GM12892 (cell line): Measurements from ENCODE around the gene ABCC4.
"Not testable (repeated sequence)": the region's sequence is repeated elsewhere in the genome, so short reads cannot be mapped to it uniquely, and the experiment has no call there.

Source experiments
- DNase-seq: peaks from one replicate; pipeline ENCODE4 v3.0.0; 2011; ENCODE audit not compliant: insufficient read length
- FAIRE-seq: peaks from 2 replicates; lab custom pipeline; 2011; peaks lifted over from hg19 to GRCh38; lab: Jason Lieb, UNC
- POLR2A ChIP-seq: IDR thresholded peaks from 2 replicates; pipeline ENCODE4 v1.6.1; 2011; ENCODE audit warnings: low read depth, low read length, control low read depth
- POLR2AphosphoS5 ChIP-seq: IDR thresholded peaks from 2 replicates; pipeline ENCODE4 v1.6.1; 2011; ENCODE audit warnings: low read depth, low read length, control low read depth
- TAF1 ChIP-seq: IDR thresholded peaks from 2 replicates; pipeline ENCODE4 v1.6.1; 2011; ENCODE audit warnings: low read depth, mild to moderate bottlenecking, control low read depth, low read length, borderline replicate concordance

The ABCC4 gene

GRCh38 chr13:95296326-95296925, 4.8 kb downstream of the ABCC4 start:
- TF ChIP-seq POLR2AphosphoS5 (no peak), TAF1 (no peak), POLR2A (no peak)
- peak; percentile 36 for FAIRE-seq
- no peak for DNase-seq

DNA sequence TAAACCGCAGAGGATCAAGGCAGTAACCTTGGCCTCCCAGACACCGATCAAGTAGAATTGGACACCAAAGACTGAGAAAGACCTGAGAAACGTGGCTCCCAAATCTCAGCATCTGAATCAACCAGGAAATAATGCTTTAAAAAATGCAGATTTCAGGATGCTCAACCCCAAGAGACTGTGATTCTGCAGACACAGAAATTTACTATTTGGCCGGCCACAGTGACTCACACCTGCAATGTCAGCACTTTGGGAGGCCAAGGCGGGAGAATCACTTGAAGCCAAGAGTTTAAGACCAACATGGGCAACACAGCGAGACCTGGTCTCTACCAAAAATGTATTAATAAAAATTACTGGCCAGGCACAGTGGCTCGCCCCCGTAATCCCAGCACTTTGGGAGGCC, 6.2 kb downstream of the ABCC4 start:
- FAIRE-seq (no peak), DNase-seq (no peak)
- TF ChIP-seq POLR2A, result no peak
- TF ChIP-seq TAF1, result no peak
- no peak for TF ChIP-seq POLR2AphosphoS5

- DNase-seq (no peak), FAIRE-seq (no peak)
- no peak for TF ChIP-seq POLR2A
- no peak for TF ChIP-seq TAF1
- TF ChIP-seq POLR2AphosphoS5, result no peak
Measured at GRCh38 chr13:95292622-95293021, 8.6 kb downstream of the ABCC4 start.

DNA sequence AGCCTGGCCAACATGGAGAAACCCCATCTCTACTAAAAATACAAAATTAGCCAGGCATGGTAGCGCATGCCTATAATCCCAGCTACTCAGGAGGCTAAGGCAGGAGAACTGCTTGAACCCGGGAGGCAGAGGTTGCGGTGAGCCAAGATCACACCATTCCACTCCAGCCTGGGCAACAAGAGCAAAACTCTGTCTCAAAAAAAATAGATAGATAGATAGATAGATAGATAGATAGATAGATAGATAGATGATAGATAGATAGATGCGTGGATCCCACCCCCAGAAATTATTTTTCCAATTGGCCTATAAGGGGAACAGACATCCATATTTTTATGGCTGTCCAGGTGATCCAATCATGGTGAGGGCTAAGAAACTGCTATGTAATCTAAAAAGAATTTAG, 11.3 kb downstream of the ABCC4 start:
- FAIRE-seq, DNase-seq: not testable (repeated sequence)

DNA sequence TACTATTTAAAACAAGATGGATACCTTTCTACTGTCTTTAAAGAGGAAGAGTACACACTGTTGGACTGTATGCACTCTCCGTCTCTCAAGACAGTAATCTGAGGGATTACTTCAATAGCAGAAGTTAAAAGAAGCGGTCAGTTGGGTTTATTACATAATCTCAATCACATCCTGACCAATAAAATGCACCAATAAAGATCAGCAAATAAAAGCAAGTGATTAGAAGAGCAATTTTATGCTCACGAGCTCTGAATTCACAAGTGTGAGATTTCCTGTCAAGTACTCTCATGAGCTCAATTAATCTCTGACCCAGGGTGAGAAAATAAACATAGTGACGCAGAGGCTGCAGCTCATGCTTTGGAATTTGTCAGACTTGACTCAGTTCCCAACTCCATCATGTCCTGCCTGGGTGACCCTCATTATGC, 12.2 kb downstream of the ABCC4 start:
- no peak for DNase-seq
- TF ChIP-seq POLR2AphosphoS5, result no peak
- no peak for TF ChIP-seq TAF1
- TF ChIP-seq POLR2A, result no peak
- FAIRE-seq, result no peak

DNA sequence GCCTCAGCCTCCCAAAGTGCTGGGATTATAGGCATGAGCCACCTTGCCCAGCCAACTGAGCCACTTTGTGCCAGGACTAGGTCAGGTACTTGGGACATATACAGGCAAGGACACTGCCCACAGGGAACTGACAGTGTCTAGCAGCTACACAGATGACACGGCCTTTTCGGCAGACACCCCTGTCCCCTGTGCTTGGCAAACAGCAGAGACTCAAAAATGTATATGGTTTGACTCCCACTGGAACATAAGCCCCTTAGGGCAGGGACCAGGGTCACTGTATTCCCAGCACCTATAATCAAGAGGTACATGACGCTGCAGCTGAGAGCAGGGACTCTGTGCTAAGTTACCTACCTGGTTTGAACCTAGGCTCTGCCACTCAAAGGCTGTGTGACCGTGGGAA, 16.8 kb downstream of the ABCC4 start:
- TF ChIP-seq POLR2A (no peak), POLR2AphosphoS5 (no peak), TAF1 (no peak)
- no peak for FAIRE-seq
- DNase-seq, result no peak

DNA sequence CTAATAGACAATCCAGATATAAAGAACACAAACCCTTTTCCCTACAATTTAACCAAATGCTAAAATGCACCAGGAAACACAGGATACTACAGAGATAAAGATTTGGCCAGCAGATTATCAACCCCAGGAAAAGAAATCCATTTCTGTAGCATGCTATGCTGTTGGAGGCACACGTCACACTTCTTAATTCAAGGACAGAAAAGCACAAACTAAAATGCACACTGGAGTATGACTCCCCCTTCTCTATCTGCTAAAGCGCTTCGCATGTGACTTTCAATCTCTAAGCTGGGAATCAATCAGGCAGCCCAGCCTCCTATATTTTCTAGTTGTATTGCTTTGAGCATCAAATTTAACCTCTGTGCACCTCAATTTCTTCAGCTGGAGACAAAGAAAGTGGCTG, 22.2 kb downstream of the ABCC4 start:
- TF ChIP-seq POLR2A (no peak), POLR2AphosphoS5 (no peak), TAF1 (no peak)
- DNase-seq, result no peak
- FAIRE-seq, result peak; percentile 40

- DNase-seq (no peak), FAIRE-seq (no peak)
- no peak for TF ChIP-seq TAF1
- TF ChIP-seq POLR2A, result no peak
- no peak for TF ChIP-seq POLR2AphosphoS5
Measured at GRCh38 chr13:95276037-95276505, 25.2 kb downstream of the ABCC4 start.

GRCh38 chr13:95275322-95276036, 25.8 kb downstream of the ABCC4 start:
- no peak for TF ChIP-seq TAF1
- no peak for TF ChIP-seq POLR2AphosphoS5
- no peak for TF ChIP-seq POLR2A
- FAIRE-seq (no peak), DNase-seq (no peak)

GRCh38 chr13:95273592-95274132, 27.6 kb downstream of the ABCC4 start:
- not testable (repeated sequence) for FAIRE-seq, DNase-seq

DNA sequence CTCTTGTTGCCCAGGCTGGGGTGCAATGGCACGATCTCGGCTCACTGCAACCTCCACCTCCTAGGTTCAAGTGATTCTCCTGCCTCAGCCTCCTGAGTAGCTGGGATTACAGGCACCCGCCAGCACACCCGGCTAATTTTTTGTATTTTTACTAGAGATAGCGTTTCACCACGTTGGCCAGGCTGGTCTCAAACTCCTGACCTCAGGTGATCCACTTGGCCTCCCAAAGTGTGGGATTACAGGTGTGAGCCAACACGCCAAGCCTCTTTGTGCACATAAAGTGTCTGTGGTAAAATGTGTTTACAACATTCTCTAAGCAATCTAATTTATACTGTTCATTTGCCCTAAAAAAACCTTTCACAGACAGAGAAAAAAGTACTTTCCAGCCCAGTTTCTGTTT, 29.2 kb downstream of the ABCC4 start:
- not testable (repeated sequence) for DNase-seq, FAIRE-seq

- FAIRE-seq (peak; percentile 40), DNase-seq (no peak)
- TF ChIP-seq POLR2AphosphoS5, result no peak
- no peak for TF ChIP-seq TAF1
- no peak for TF ChIP-seq POLR2A
Measured at GRCh38 chr13:95269756-95270155, 31.5 kb downstream of the ABCC4 start.

DNA sequence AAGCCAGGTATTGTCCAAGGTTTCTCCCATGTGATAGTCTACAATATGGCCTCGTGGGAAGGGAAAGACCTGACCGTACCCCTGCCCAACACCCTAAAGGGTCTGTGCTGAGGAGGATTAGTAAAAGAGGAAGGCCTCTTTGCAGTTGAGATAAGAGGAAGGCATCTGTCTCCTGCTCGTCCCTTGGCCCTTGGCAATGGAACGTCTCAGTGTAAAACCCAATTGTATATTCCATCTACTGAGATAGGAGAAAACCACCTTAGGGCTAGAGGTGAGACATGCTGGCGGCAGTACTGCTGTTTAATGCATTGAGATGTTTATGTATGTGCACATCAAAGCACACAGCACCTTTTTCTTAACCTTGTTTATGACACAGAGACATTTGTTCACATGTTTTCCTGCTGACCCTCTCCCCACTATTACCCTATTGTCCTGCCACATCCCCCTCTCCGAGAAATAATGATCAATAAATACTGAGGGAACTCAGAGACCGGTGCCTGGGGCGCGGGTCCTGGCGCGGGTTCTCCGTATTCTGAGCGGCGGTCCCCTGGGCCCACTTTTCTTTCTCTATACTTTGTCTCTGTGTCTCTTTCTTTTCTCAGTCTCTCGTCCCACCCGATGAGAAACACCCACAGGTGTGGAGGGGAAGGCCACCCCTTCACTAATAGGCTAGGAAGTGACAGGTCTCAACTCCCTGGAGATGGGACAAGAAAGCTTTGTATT, 32.7 kb downstream of the ABCC4 start:
- not testable (repeated sequence) for FAIRE-seq, DNase-seq
